Hepatocyte (in vitro differentiated cells): Measurements from ENCODE around the gene PYGM.

Source experiments
- EZH2 ChIP-seq: fragments of 200-600 bp; sonication (generic); IDR thresholded peaks from 2 replicates; pipeline ENCODE4 v1.6.1; 2016; ENCODE audit warnings: antibody characterized with exemption, mild to moderate bottlenecking, borderline replicate concordance
- TF ChIP-seq, protein P1 (sequence below): fragments of 200-600 bp; sonication (generic); IDR thresholded peaks from 2 replicates; pipeline ENCODE4 v1.5.1; 2016; ENCODE audit warnings: antibody characterized with exemption, mild to moderate bottlenecking; ENCODE audit not compliant: poor library complexity

DNA sequence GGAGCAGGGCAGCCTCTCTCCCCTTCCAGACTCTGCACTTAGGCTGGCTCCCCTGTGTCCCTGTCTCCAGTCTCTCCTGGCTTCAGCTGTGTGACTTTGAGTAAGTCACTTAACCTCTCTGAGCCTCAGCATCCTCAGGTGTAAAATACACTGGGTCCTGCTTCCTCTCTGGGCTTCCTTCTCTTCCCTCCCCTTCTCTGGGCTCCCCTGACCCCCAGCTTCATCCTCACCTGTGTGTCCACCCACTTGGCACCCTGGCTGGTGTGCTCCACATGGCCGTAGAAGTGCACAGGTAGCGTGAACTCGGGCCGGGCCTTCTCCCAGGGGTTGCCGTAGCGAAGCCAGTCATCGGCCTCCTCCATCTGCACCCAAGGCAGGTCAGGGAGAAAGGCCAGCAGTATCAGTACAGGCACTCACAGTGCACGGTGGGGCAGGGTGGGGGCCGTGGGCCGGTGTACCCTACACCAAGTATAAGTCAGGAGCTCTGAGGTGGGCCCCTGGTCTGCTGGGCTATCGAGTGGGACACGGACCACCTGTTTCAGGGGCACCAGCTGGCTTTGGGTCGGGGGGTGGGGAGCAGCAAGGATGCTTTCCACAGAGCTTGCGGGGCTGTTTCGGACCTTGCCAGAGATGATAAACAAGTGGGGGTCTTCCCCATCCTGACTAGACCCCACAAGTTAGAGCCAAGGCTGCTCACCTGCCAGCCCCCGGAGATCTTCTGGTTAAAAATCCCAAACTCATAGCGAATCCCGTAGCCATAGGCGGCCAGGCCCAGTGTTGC, 2.0 kb downstream of the PYGM start:
- no peak for TF ChIP-seq EZH2
- TF ChIP-seq, protein P1, sequence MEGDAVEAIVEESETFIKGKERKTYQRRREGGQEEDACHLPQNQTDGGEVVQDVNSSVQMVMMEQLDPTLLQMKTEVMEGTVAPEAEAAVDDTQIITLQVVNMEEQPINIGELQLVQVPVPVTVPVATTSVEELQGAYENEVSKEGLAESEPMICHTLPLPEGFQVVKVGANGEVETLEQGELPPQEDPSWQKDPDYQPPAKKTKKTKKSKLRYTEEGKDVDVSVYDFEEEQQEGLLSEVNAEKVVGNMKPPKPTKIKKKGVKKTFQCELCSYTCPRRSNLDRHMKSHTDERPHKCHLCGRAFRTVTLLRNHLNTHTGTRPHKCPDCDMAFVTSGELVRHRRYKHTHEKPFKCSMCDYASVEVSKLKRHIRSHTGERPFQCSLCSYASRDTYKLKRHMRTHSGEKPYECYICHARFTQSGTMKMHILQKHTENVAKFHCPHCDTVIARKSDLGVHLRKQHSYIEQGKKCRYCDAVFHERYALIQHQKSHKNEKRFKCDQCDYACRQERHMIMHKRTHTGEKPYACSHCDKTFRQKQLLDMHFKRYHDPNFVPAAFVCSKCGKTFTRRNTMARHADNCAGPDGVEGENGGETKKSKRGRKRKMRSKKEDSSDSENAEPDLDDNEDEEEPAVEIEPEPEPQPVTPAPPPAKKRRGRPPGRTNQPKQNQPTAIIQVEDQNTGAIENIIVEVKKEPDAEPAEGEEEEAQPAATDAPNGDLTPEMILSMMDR: no peak
